Upper lobe of left lung (tissue), 6 donors: ENCODE results near the gene WDR37. TPM values are rescaled to one million over a fixed set of nuclear protein-coding genes. Genes with fewer than 3 reads are reported as not detected.

Source experiments
- ATAC-seq, 2 donors: fragments of 200-7000 bp; cut with Tn5 transposase; one replicate each; pipeline ENCODE4 v1.9.1; 2022; ENCODE audit warnings: mild to moderate bottlenecking in 2 of 2, moderate library complexity in 2 of 2; ENCODE audit not compliant: low FRiP score in 2 of 2
- DNase-seq, 2 donors: peaks; one replicate each; pipeline ENCODE4 v3.0.0-alpha.2; 2019 to 2020
- H3K27ac ChIP-seq, 4 donors: fragments of 200-600 bp; sonication (generic); one replicate each; pipeline ENCODE4 v1.5.1; 2016 to 2019
- H3K27me3 ChIP-seq, 4 donors: fragments of 200-600 bp; sonication (generic); one replicate each; pipeline ENCODE4 v1.5.1; 2017 to 2019
- H3K36me3 ChIP-seq, 4 donors: fragments of 200-600 bp; sonication (generic); one replicate each; pipeline ENCODE4 v1.5.1; 2016 to 2019
- H3K4me1 ChIP-seq, 4 donors: fragments of 200-600 bp; sonication (generic); one replicate each; pipeline ENCODE4 v1.5.1; 2018 to 2019
- H3K4me3 ChIP-seq, 4 donors: fragments of 200-600 bp; sonication (generic); one replicate each; pipeline ENCODE4 v1.5.1; 2017 to 2019; ENCODE audit warnings: mild to moderate bottlenecking in 2 of 4, moderate library complexity in 1 of 4
- H3K9me3 ChIP-seq, 4 donors: fragments of 200-600 bp; sonication (generic); one replicate each; pipeline ENCODE4 v1.5.1; 2018 to 2019
- EP300 ChIP-seq, 4 donors: sonication (generic); formaldehyde crosslinking; IDR thresholded peaks; one replicate each; pipeline ENCODE4 v1.5.1; 2017; ENCODE audit warnings: antibody characterized with exemption in 4 of 4, control low read depth in 2 of 4
- POLR2A ChIP-seq, 4 donors: fragments of 450-650 bp; IDR thresholded peaks; one replicate each; pipeline ENCODE4 v1.5.1; 2016 to 2017; ENCODE audit warnings: antibody characterized with exemption in 4 of 4, mild to moderate bottlenecking in 2 of 4
- POLR2AphosphoS5 ChIP-seq, 2 donors: sonication (generic); formaldehyde crosslinking; IDR thresholded peaks; one replicate each; pipeline ENCODE4 v1.5.1; 2017; ENCODE audit warnings: antibody characterized with exemption in 2 of 2
- WGBS, 2 donors: methylation state at CpG; one replicate each; pipeline ENCODE4 v1.1.5; 2017 to 2018; 5-methylcytosine and 5-hydroxymethylcytosine counted together
- total RNA-seq, 6 donors: library from RNA; depleted of rRNA in 4 of 6; stranded (reverse); fragments of >200 nt in 4 of 6; gene quantifications; one replicate each; pipeline versions ENCODE4 v1.1.0 to v1.2.1, GENCODE V29; 2016 to 2021
- TF ChIP-seq, protein P1 (sequence below), 6 experiments: fragments of 450-650 bp in 4 of 6; fragments of 200-600 bp in 2 of 6; sonication (generic) in 2 of 6; IDR thresholded peaks; one replicate each; pipeline ENCODE4 v1.5.1; 2016 to 2019; ENCODE audit warnings: antibody characterized with exemption in 6 of 6
- donor health status: DM: no; HTN: no; CAD: no; lungs with moderate emphysema.
- donor health status: DM: no; HTN: yes; CAD: no; lungs with severe emphysema.

WDR37 gene
- total RNA-seq, 6 donors from 2014 or later: 18.1 to 31.4 (median 19.9) TPM

DNA sequence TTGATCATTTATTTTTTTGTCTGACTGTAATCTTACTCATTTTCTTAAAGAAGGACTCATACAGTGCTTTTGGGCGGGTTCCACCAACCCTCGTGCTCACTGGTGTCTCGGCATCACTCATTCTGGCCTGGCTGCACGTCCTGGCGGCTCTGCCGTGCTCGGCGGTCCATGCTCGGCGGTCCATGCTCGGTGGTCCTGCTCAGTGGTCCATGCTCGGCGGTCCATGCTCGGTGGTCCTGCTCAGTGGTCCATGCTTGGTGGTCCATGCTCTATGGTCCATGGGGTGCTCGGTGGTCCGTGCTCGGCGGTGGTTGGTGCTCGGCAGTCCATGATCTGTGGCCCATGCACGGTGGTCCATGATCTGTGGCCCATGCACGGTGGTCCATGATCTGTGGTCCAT, 72.5 kb downstream of the WDR37 start:
- TF ChIP-seq EP300 (IDR thresholded peaks at IDR 0.05): no peak
- TF ChIP-seq, protein P1, sequence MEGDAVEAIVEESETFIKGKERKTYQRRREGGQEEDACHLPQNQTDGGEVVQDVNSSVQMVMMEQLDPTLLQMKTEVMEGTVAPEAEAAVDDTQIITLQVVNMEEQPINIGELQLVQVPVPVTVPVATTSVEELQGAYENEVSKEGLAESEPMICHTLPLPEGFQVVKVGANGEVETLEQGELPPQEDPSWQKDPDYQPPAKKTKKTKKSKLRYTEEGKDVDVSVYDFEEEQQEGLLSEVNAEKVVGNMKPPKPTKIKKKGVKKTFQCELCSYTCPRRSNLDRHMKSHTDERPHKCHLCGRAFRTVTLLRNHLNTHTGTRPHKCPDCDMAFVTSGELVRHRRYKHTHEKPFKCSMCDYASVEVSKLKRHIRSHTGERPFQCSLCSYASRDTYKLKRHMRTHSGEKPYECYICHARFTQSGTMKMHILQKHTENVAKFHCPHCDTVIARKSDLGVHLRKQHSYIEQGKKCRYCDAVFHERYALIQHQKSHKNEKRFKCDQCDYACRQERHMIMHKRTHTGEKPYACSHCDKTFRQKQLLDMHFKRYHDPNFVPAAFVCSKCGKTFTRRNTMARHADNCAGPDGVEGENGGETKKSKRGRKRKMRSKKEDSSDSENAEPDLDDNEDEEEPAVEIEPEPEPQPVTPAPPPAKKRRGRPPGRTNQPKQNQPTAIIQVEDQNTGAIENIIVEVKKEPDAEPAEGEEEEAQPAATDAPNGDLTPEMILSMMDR (IDR thresholded peaks at IDR 0.05): no peak
- no peak for TF ChIP-seq POLR2A (IDR thresholded peaks at IDR 0.05)
- no peak for TF ChIP-seq POLR2AphosphoS5 (IDR thresholded peaks at IDR 0.05)
- Histone ChIP-seq H3K27me3 (no peaks in the 10 kb centered on the region), H3K9me3 (no peaks in the 10 kb centered on the region), H3K4me1 (no peaks in the 10 kb centered on the region), H3K27ac (no peak overlapping the region), H3K36me3 (peaks cover 32 to 84% (median 55%) of the 10 kb centered on the region in 4 donors), H3K4me3 (no peak overlapping the region)
- DNase-seq: peak in 1 of 2 donors; percentile 69
- WGBS, 2 donors: 95 to 96% methylated on average over 19 to 21 of the region's 21 CpGs
- ATAC-seq: peak in 1 of 2 donors; percentile 27

DNA sequence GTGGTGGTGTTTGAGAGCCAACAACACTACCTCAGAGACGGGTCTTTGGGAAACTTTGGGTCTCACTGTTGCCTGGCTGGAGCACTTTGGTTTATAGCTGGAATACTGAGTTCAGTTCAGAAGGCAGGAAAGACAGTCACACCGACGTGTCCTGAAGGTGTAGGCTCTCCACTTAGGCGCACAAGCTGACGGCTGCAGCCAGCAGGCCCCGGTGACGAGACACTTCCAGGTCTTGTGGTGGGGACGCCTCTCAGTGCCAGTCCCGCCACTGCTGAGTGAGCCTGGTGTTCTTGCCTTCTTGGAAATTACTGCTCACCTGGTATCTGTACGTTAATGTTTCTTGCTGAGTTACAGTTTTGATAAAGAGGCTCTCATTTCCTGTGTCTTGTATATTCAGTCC, 74.0 kb downstream of the WDR37 start:
- Histone ChIP-seq H3K36me3 (peaks cover 25 to 68% (median 44%) of the 10 kb centered on the region in 4 donors), H3K27me3 (no peaks in the 10 kb centered on the region), H3K9me3 (no peaks in the 10 kb centered on the region), H3K4me3 (no peak overlapping the region), H3K27ac (no peak overlapping the region), H3K4me1 (no peaks in the 10 kb centered on the region)
- ATAC-seq: no peak
- DNase-seq: no peak
- 91 to 100% methylated on average over 6 to 10 of the region's 10 CpGs for WGBS, 2 donors
- no peak for TF ChIP-seq POLR2AphosphoS5 (IDR thresholded peaks at IDR 0.05)
- TF ChIP-seq, protein P1 (IDR thresholded peaks at IDR 0.05): no peak
- TF ChIP-seq POLR2A (IDR thresholded peaks at IDR 0.05): no peak
- no peak for TF ChIP-seq EP300 (IDR thresholded peaks at IDR 0.05)

DNA sequence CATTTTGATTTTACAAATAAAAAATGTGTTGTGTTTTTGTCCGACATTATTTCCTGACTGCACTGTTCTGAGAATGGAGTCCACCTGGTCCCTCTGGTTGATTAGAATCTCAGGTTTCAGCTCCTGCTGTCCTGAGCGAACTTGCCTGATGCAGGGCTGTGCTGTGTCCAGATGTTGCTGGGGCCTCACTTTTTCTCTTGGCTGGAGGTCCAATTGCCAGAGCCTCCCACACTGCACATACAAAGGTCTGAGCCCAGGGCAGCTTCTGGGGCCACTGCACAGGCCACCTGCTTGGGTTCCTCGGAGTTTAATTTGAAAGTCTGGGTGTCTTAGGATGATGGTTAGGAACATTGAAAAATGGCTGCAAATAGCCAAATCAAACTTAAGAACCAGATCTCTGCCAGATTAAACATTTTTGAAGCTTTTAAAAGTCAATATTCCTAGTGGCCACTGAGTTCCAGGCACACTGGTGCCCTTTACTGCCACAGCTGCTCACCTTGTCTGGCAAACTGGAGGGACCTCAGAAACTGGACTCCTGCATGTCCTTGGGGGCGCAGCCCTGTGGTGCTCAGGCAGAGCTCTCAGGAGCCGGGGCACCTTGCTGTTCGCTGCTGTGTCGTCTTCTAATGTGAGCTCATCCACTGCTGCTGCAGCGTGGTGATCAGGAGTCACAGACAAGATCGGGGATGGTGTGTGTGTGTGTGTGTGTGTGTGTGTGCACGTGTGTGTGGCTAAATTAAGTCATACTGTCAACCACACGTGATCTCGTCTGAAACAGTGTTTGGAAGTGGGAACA, 75.0 kb downstream of the WDR37 start:
- H3K27ac ChIP-seq: no peak overlapping the region
- TF ChIP-seq EP300 (IDR thresholded peaks at IDR 0.05): no peak
- TF ChIP-seq POLR2A (IDR thresholded peaks at IDR 0.05): no peak
- TF ChIP-seq, protein P1 (IDR thresholded peaks at IDR 0.05): no peak
- no peak for TF ChIP-seq POLR2AphosphoS5 (IDR thresholded peaks at IDR 0.05)
- no peaks in the 10 kb centered on the region for H3K9me3 ChIP-seq
- DNase-seq (no peak), ATAC-seq (no peak)
- WGBS, 2 donors: 93 to 94% methylated on average over 11 to 12 of the region's 12 CpGs
- H3K27me3 ChIP-seq: no peaks in the 10 kb centered on the region
- peaks cover 18 to 61% (median 36%) of the 10 kb centered on the region in 4 donors for H3K36me3 ChIP-seq
- H3K4me1 ChIP-seq: no peaks in the 10 kb centered on the region
- H3K4me3 ChIP-seq: no peak overlapping the region

DNA sequence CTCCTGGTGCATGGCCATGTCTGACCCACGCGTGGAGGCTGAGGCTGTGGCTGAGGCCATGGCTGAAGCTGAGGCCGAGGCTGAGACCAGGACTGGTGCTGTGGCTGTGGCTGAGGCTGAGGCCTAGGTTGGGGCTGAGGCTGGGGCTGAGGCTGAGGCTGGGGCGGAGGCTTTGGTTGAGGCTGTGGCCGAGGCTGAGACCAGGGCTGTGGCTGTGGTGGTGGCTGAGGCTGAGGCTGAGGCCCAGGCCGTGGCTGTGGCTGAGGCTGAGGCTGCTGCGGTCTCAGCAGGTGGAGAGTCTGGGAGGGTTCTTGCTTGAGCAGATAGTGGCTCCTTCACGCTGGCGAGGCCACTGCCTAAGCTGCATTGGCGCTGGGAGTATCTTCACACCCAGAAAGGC, 76.4 kb downstream of the WDR37 start:
- DNase-seq: peak in 1 of 2 donors; percentile 52
- H3K27ac ChIP-seq: no peak overlapping the region
- 76 to 83% methylated on average over 9 to 10 of the region's 10 CpGs for WGBS, 2 donors
- H3K4me1 ChIP-seq: no peaks in the 10 kb centered on the region
- H3K36me3 ChIP-seq: peaks cover 18 to 47% (median 29%) of the 10 kb centered on the region in 4 donors
- no peak for TF ChIP-seq POLR2AphosphoS5 (IDR thresholded peaks at IDR 0.05)
- no peak for TF ChIP-seq POLR2A (IDR thresholded peaks at IDR 0.05)
- TF ChIP-seq EP300 (IDR thresholded peaks at IDR 0.05): no peak
- TF ChIP-seq, protein P1 (IDR thresholded peaks at IDR 0.05): no peak
- no peaks in the 10 kb centered on the region for H3K9me3 ChIP-seq
- no peaks in the 10 kb centered on the region for H3K27me3 ChIP-seq
- no peak overlapping the region for H3K4me3 ChIP-seq
- ATAC-seq: no peak
